WERI-Rb-1 (cell line): ENCODE results near the gene ERLIN1.

ENCODE experiments used
- DNase-seq: peaks from one replicate; pipeline ENCODE4 v3.0.0-alpha.2; 2020
- H3K27ac ChIP-seq: fragments of 250-450 bp; sonication (Bioruptor Pico); 2 replicates; pipeline ENCODE4 v1.5.1; 2020; ENCODE audit warnings: mild to moderate bottlenecking, moderate library complexity
- H3K27me3 ChIP-seq: fragments of 250-450 bp; sonication (Bioruptor Pico); 2 replicates; pipeline ENCODE4 v1.5.1; 2021; ENCODE audit warnings: mild to moderate bottlenecking, low read depth, moderate library complexity; ENCODE audit not compliant: insufficient read depth, severe bottlenecking
- H3K36me3 ChIP-seq: fragments of 250-450 bp; sonication (Bioruptor Pico); 2 replicates; pipeline ENCODE4 v1.5.1; 2020; ENCODE audit warnings: mild to moderate bottlenecking, moderate library complexity
- H3K4me3 ChIP-seq: 2 replicates; pipeline ENCODE4 v1.5.1; 2011; ENCODE audit warnings: low read depth, mild to moderate bottlenecking, control low read depth, low read length
- H3K9me3 ChIP-seq: fragments of 250-450 bp; sonication (Bioruptor Pico); 2 replicates; pipeline ENCODE4 v1.5.1; 2021; ENCODE audit warnings: mild to moderate bottlenecking, moderate library complexity; ENCODE audit not compliant: severe bottlenecking
- CTCF ChIP-seq: IDR thresholded peaks from 2 replicates; pipeline ENCODE4 v1.5.1; 2011; ENCODE audit warnings: low read depth, mild to moderate bottlenecking, control low read depth, inconsistent platforms, low read length

The ERLIN1 gene

DNA sequence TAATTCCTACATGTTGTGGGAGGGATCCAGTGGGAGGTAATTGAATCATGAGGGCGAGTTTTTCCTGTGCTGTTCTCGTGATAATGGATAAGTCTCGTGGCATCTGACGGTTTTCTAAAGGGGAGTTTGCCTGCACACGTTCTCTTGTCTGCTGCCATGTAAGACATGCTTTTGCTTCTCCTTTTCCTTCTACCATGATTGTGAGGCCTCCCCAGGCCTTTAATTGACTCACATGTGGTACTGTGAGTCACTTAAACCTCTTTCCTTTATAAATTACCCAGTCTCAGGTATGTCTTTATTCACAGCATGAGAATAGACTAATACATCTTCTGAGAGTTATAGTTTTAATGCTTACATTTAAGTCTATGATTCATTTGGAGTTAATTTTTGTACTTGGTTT, 81.5 kb downstream of the ERLIN1 start:
- Histone ChIP-seq H3K27me3 (no peaks in the 10 kb centered on the region), H3K36me3 (no peaks in the 10 kb centered on the region), H3K4me3 (no peak overlapping the region), H3K9me3 (no peaks in the 10 kb centered on the region), H3K27ac (no peak overlapping the region)
- TF ChIP-seq CTCF, result no peak
- DNase-seq, result no peak

- Histone ChIP-seq H3K27ac (no peak overlapping the region), H3K36me3 (no peaks in the 10 kb centered on the region), H3K4me3 (no peak overlapping the region), H3K9me3 (no peaks in the 10 kb centered on the region), H3K27me3 (no peaks in the 10 kb centered on the region)
- no peak for DNase-seq
- TF ChIP-seq CTCF, result no peak
These were observed 82.2 kb downstream of the ERLIN1 start for GRCh38 chr10:100103581-100103980.

GRCh38 chr10:100101192-100102076, 84.4 kb downstream of the ERLIN1 start:
- Histone ChIP-seq H3K4me3 (no peak overlapping the region), H3K27ac (no peak overlapping the region), H3K27me3 (no peaks in the 10 kb centered on the region), H3K9me3 (no peaks in the 10 kb centered on the region), H3K36me3 (no peaks in the 10 kb centered on the region)
- peak; percentile 50 for DNase-seq
- no peak for TF ChIP-seq CTCF

DNA sequence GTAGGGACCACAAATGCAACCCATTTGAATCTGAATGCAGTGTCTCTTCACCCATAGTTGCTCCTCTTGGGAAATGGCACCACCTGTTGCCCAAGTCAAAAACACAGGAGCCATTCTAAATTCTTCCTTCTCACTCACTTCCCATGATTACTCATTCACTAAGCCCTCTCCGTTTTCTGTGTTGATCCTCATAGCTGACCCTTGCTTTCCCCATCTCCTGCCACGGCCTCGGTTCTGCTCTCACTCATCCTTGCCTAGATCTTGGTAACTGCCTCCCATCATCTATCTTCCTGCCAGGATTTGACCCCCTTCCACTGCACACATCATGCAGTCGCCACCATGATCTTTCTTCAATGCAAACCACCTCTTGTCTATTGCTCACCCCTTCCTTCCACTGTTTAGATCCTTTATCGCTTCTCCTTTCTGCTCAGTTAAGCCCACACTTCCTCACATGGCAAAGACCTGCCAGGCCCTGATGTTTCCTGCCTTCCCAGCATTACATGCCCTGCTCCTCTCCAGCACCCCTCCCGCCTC, 85.1 kb downstream of the ERLIN1 start:
- Histone ChIP-seq H3K36me3 (no peaks in the 10 kb centered on the region), H3K9me3 (no peaks in the 10 kb centered on the region), H3K4me3 (no peak overlapping the region), H3K27ac (no peak overlapping the region), H3K27me3 (no peaks in the 10 kb centered on the region)
- TF ChIP-seq CTCF, result peak; percentile 47
- DNase-seq, result peak; percentile 27
